Esophagus squamous epithelium (tissue), 4 donors: ENCODE data around the gene C10orf53.

Experiments used
- CTCF ChIP-seq, 6 experiments: fragments of 450-650 bp in 4 of 6; fragments of 200-600 bp in 2 of 6; sonication (generic) in 2 of 6; IDR thresholded peaks; one replicate each; pipeline ENCODE4 v1.5.1; 2016 to 2019; ENCODE audit warnings: antibody characterized with exemption in 6 of 6, mild to moderate bottlenecking in 4 of 6, moderate library complexity in 4 of 6
- POLR2A ChIP-seq, 4 donors: fragments of 450-650 bp; IDR thresholded peaks; one replicate each; pipeline ENCODE4 v1.6.1; 2017; ENCODE audit warnings: antibody characterized with exemption in 4 of 4, mild to moderate bottlenecking in 4 of 4, moderate library complexity in 3 of 4

GRCh38 chr10:49711481-49711880 is 32.0 kb downstream of the C10orf53 start:
- TF ChIP-seq POLR2A (IDR thresholded peaks at IDR 0.05): no peak
- no peak for TF ChIP-seq CTCF (IDR thresholded peaks at IDR 0.05)
